HG03103 (cell line): ENCODE measurements around the gene RRBP1.

Source experiments
- ATAC-seq: cut with Tn5 transposase; IDR thresholded peaks from one replicate; pipeline ENCODE4 v1.9.1; 2021; ENCODE audit warnings: low read depth; ENCODE audit not compliant: unreplicated experiment

RRBP1 gene

DNA sequence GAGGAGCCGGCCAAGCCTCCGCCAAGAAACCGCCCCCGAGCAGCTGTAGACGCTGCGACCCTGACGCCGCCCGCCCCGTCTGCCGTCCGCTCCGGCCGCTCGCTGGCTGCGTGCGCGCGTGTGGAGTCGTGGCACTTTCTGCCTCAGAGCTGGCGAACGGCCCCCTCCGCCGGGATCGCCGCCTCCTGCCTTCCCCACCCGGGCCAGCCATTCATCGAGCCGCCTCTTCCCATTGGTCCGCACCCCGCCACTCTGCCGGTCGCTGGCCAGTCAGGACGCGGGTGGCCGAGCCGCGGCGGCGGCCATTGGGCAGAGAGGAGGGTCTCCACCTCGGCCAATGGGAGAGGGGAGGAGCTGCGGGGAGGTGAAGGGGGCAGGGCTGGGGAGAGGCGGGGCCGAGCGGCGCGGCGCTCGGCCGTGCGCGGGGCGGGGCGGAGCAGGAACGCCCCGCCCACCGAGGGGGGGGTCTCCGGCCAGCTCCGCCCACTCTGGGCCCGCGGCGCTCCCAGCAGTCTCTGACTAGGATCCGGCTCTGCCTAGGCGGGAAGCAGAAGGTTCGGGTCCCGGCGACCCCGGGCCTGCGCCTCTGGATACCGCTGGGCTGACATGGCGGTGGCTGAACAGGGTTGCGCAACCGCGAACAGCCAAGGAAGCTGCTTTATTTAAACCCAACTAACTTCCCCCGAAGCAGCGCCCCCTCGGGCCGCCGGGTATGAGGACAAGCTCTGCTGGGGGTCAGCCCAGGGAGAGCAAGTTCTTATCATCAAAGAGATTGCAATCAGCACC, at the start of gene RRBP1:
TSS of gene RRBP1 (minus strand) at position 140 of the 786 bp plus-strand sequence. CDS start 21,735 bp downstream, outside the sequence.
- peak; percentile 85 for ATAC-seq

GRCh38 chr20:17731233-17731632, 49.2 kb upstream of the RRBP1 start:
- no peak for ATAC-seq

- ATAC-seq = no peak
These were observed 48.0 kb upstream of the RRBP1 start for GRCh38 chr20:17730071-17730470.

GRCh38 chr20:17728074-17728473, 46.0 kb upstream of the RRBP1 start:
- no peak for ATAC-seq

- no peak for ATAC-seq
These were observed 45.3 kb upstream of the RRBP1 start for GRCh38 chr20:17727351-17727750.

GRCh38 chr20:17726902-17727301, 44.9 kb upstream of the RRBP1 start:
- no peak for ATAC-seq

DNA sequence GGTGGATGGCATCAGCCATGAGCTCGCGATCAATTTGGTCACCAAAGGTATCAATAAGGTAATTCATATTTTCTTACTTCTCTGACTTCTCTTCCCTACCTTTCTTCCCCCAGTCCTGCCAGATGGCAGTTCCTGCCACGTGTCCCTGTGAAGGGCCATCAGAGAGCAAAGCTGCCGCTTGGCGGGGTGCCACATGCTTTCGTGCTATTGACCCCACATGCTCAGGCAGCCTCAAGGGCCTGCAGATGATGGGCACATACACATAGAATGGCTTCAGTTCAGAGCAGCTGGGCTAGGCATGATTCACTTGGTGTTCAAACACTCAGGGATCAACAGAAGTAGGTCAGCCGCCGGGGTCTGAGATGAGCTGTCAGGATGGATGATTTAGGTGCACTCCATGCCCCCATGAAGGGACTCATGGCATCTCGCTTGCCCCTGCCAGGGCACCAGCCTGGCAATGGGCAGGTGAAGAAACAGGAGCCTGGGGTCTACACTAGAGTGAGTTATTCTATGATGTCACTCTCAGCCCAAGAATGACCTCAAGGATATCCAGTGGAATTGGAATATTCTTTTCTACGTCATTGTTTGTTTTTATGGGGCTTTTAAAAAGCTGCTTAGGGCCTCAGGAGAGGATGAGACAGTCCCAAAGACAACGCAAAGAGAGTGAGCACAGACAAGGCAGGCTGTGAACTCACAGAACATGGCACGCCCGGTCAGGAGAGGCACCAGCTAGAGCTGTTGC, 43.2 kb upstream of the RRBP1 start:
- no peak for ATAC-seq

DNA sequence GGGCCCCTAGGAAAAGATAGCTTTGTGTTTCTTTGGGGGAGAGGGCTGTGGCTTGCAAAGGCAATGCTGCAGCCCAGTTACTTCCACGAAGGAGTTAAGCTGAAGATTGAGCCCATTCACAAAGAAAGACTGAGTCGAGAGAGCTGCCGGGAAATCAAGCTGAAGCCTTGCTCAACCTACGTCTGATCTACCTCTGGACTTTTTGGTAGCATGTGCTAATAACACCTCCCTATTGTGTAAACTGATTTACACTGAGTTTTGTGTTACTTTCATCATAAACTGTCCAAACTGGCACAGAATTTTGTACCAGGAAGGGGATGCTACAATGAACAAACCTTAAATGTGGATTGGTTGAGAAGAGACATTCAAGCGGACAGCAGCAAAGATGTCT, 41.3 kb upstream of the RRBP1 start:
- ATAC-seq = no peak

GRCh38 chr20:17722493-17723300, 40.7 kb upstream of the RRBP1 start:
- ATAC-seq = no peak

GRCh38 chr20:17721802-17722486, 39.9 kb upstream of the RRBP1 start:
- no peak for ATAC-seq

- ATAC-seq = no peak
These were observed 38.7 kb upstream of the RRBP1 start for GRCh38 chr20:17720755-17721154.

DNA sequence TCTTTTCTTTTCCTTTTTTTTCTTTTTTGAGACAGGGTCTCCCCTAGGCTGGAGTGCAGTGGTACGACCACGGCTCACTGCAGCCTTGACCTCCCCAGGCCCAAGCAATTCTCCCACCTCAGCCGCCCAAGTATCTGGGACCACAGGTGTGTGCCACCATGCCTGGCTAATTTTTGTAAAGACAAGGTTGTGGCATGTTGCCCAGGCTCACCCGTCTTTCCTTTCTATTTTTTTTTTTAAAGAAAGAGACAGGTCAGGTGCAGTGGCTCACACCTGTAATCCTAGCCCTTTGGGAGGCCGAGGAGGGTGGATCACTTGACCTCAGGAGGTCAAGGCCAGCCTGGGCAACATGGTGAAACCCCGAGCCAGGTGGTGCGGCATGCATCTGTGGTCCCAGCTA, 34.3 kb upstream of the RRBP1 start:
- ATAC-seq = no peak

DNA sequence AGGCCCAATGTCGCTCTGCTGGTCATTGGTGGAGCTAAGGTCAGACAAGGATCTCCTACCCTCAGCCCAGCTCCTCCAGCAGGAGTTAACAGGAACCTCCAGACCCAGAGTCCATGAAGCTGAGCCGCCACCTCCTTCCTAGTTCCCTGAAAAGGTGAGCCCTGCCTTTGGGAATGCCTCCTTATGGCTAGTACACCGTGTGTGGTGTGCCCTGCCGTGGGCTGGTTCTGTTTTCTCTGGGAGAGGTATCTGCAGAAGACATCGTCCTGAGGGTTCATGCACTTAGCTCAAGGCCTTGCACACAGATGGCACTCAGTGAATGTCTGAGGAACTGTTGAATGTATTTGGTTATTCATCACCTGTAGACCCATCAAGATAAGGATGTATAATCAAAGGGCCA, 33.0 kb upstream of the RRBP1 start:
- no peak for ATAC-seq

DNA sequence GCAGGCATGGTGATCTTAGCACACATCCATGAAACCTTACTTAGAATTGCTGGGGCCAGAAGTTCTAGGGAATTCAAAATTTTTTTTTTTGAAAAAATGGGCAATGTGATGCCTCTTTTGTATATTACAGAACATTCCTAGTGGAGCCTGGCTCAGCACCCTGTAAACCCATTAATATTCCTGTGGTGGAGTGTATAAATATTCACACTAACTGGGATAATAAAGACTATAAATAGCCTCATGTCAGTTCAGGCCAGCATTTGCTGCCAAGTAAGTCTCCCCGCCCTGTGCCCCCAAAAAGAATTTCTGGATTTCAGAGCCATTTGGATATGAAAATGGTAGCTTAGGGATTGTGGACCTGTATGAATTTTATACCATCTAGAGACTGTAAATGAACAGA, 32.6 kb upstream of the RRBP1 start:
- no peak for ATAC-seq

DNA sequence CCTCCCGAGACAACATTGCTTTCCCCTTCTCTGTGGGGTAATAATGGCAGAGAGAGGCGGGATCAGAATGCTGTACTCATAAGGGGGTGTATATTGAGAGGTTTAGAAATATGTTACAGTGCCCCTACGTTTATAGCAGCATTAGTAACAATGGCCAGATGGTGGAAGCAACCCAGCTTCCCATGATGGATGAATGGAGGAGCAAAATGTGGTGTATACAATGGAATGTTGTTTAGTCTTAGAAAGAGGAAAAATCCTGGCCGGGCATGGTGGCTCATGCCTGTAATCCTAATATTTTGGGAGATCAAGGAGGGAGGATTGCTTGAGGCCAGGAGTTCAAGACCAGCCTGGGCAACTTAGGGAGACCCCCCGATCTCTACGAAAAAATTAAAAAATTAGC, 30.7 kb upstream of the RRBP1 start:
- no peak for ATAC-seq

GRCh38 chr20:17712201-17712600, 30.2 kb upstream of the RRBP1 start:
- no peak for ATAC-seq

- ATAC-seq = no peak
These were observed 29.2 kb upstream of the RRBP1 start for GRCh38 chr20:17711267-17711627.

DNA sequence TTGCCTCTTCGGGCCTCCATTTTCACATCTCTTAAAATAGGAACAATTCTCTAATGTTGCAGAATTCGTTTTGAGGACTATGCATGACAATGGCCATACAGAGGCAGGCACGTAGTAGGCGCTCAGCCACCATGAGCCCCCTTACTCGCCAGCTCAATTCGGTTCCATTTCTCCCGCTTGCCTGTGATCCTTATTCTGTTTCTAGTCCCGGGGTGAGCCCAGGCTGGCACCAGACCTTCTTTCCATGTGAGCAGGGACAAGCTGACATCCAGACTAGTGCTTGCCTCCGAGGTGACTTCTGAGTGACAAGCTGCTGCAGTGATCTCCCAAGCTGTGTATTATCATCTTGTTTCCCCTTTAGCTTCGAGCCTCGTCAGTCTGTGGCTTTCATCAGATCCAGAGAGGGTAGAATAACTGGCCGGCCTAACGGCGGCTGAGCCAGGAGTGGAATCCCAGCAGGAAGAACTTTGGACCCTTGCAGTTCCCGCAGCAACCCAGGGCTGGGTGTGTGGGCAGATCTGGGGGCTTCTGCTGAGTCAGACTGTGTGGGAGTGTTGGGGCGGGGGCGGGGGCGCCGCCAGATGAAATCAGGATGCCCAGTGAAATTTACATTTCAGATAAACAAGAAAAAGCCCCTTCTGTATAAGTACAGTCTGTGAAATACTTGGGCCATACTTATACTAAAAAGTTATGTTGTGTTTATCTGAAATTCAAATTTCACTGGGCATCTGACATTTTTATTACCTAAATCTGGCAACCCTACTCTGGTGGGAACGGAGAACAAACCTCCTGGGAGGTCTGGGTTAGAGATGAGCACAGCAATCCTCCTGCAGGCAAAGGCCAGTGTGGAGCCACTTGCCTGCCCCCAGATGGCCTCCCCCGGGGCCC, 28.6 kb upstream of the RRBP1 start:
- no peak for ATAC-seq

GRCh38 chr20:17709361-17710293, 27.6 kb upstream of the RRBP1 start:
- no peak for ATAC-seq
